ENCODE data around the gene LNP1. TPM values are rescaled to one million over a fixed set of nuclear protein-coding genes. Genes with fewer than 3 reads are reported as not detected.

LNP1 gene
- total and polyA plus RNA-seq, 2 of the 8 experiments (the other 6 are each of a cell fraction or from before 2014, with no cell fraction given), result 6.6 to 8.7 TPM

DNA sequence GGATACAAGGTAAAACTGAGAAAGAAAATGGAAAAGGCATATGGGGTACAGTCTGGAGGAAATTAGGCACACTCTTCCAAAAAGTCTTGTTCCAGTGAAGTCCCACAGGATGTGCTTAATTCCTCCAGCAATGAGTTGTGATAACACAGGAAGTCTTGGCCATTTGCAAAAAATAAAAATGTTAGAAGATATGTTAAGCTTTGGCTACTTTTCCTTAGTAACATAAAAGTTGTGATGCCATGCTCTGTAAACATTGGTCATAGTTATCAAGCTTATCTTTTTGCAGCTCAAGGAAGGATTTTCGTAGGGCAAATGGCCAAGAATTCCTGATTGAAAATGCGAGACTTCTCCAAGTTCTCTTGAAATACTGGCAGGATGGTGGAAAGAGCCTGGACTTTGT is 26.4 kb downstream of the LNP1 start (continued):
- TF ChIP-seq EGR1 (IDR thresholded peaks at IDR 0.05; ENCODE audit: borderline replicate concordance, low read depth, low read length), result no peak
- TF ChIP-seq GABPA (IDR thresholded peaks at IDR 0.05; ENCODE audit: borderline replicate concordance, insufficient read depth, low read length), result no peak
- TF ChIP-seq, protein P1, sequence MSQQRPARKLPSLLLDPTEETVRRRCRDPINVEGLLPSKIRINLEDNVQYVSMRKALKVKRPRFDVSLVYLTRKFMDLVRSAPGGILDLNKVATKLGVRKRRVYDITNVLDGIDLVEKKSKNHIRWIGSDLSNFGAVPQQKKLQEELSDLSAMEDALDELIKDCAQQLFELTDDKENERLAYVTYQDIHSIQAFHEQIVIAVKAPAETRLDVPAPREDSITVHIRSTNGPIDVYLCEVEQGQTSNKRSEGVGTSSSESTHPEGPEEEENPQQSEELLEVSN (IDR thresholded peaks at IDR 0.05), result no peak
- TF ChIP-seq FOSL1 (IDR thresholded peaks at IDR 0.05; ENCODE audit: insufficient read depth, low read depth, low read length), result no peak
- no peak for TF ChIP-seq POLR2AphosphoS5 (IDR thresholded peaks at IDR 0.05; ENCODE audit: low read depth, low read length)
- no peak for TF ChIP-seq POLR2A (IDR thresholded peaks at IDR 0.05; ENCODE audit: control extremely low read depth in 1 of 2, low read depth in 2 of 2, low read length in 2 of 2)
- no peak for TF ChIP-seq TAF1 (IDR thresholded peaks at IDR 0.05; ENCODE audit: low read depth, low read length)
